Measurements from ENCODE around the gene OSBP2.
A peak's percentile ranks its signal among the peaks of the same experiment; 100 is the strongest.

OSBP2 gene

DNA sequence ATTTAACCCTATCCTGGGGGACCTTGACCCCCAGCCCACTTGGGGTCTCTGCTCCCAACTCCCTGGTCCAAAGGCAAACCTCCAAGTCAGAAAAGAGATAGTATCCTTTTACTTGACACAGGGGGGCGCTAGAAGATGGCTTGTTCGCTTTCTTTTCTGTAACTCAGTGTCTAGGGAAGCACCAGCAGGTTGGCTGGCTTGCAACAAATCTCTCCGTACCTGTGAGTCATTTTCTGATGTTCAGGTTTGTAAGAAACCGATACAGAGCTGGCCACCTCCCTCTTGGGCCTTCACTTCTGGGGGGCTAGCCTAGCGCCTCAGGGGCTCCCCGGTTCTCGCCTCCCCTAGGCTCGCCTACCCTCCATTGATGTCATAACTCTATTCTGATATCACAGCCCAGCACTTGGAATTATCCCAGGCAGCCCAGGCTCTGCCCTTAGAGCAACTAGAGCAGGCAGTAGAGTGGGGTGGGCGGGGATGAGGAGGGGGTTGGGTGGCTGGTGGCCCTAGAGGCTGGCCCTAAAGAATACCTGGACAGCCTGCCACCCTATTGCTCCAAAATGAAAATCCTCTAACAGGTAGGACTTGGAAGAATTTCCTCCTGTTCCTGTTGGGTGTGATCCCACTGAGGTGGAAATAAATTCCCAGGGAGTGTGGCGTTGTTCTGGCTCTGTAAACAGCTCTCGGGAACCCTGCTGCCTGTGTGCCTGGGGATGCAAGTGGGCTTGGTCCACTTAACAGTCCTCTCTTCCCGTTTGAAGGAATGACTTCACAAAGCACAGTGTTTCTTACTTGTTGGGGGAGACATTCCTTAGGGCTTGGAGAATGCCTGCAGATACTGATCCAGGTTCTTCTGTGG lies 69.4 kb downstream of the OSBP2 start:
- Histone ChIP-seq H3K27me3 (ENCODE audit: insufficient read depth, low read length, poor library complexity, severe bottlenecking) (no peaks in the 10 kb centered on the region), H3K9ac (ENCODE audit: low read depth, low read length, poor library complexity, severe bottlenecking) (no peak overlapping the region), H4K20me1 (ENCODE audit: insufficient read depth, low read length, poor library complexity, severe bottlenecking) (no peaks in the 10 kb centered on the region), H3F3A (ENCODE audit: low read depth) (no peaks in the 10 kb centered on the region), H3K36me3 (ENCODE audit: insufficient read depth, low read length) (no peaks in the 10 kb centered on the region), H3K79me2 (ENCODE audit: insufficient read depth, low read length) (no peaks in the 10 kb centered on the region), H3K4me1 (ENCODE audit: insufficient read depth, low read length, poor library complexity, severe bottlenecking) (no peaks in the 10 kb centered on the region), H3K9me3 (ENCODE audit: insufficient read depth, low read depth, low read length) (no peaks in the 10 kb centered on the region), H2AFZ (ENCODE audit: low read length) (no peak overlapping the region), H3K4me3 (ENCODE audit: low read length, poor library complexity, severe bottlenecking) (no peak overlapping the region), H3K4me2 (ENCODE audit: low read depth, low read length, poor library complexity, severe bottlenecking) (no peak overlapping the region), H3K9me2 (replicated peaks; ENCODE audit: low read depth, low read length) (no peaks in the 10 kb centered on the region)
- TF ChIP-seq EZH2phosphoT487 (IDR thresholded peaks at IDR 0.05; ENCODE audit: borderline replicate concordance): no peak
- TF ChIP-seq, protein P1, sequence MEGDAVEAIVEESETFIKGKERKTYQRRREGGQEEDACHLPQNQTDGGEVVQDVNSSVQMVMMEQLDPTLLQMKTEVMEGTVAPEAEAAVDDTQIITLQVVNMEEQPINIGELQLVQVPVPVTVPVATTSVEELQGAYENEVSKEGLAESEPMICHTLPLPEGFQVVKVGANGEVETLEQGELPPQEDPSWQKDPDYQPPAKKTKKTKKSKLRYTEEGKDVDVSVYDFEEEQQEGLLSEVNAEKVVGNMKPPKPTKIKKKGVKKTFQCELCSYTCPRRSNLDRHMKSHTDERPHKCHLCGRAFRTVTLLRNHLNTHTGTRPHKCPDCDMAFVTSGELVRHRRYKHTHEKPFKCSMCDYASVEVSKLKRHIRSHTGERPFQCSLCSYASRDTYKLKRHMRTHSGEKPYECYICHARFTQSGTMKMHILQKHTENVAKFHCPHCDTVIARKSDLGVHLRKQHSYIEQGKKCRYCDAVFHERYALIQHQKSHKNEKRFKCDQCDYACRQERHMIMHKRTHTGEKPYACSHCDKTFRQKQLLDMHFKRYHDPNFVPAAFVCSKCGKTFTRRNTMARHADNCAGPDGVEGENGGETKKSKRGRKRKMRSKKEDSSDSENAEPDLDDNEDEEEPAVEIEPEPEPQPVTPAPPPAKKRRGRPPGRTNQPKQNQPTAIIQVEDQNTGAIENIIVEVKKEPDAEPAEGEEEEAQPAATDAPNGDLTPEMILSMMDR (conservative IDR thresholded peaks at IDR 0.05; ENCODE audit: low read length): peak; percentile 82

GRCh38 chr22:30767661-30768060 lies 73.0 kb downstream of the OSBP2 start:
- Histone ChIP-seq H3K4me1 (ENCODE audit: insufficient read depth, low read length, poor library complexity, severe bottlenecking) (no peaks in the 10 kb centered on the region), H3K27me3 (ENCODE audit: insufficient read depth, low read length, poor library complexity, severe bottlenecking) (no peaks in the 10 kb centered on the region), H3K9me3 (ENCODE audit: insufficient read depth, low read depth, low read length) (no peaks in the 10 kb centered on the region), H3K4me3 (ENCODE audit: low read length, poor library complexity, severe bottlenecking) (no peak overlapping the region), H2AFZ (ENCODE audit: low read length) (no peak overlapping the region), H3K36me3 (ENCODE audit: insufficient read depth, low read length) (no peaks in the 10 kb centered on the region), H3K9me2 (replicated peaks; ENCODE audit: low read depth, low read length) (no peaks in the 10 kb centered on the region), H3K79me2 (ENCODE audit: insufficient read depth, low read length) (no peaks in the 10 kb centered on the region), H4K20me1 (ENCODE audit: insufficient read depth, low read length, poor library complexity, severe bottlenecking) (no peaks in the 10 kb centered on the region), H3F3A (ENCODE audit: low read depth) (no peaks in the 10 kb centered on the region), H3K4me2 (ENCODE audit: low read depth, low read length, poor library complexity, severe bottlenecking) (no peak overlapping the region), H3K9ac (ENCODE audit: low read depth, low read length, poor library complexity, severe bottlenecking) (no peak overlapping the region)
- TF ChIP-seq, protein P1 (conservative IDR thresholded peaks at IDR 0.05; ENCODE audit: low read length): no peak
- TF ChIP-seq EZH2phosphoT487 (IDR thresholded peaks at IDR 0.05; ENCODE audit: borderline replicate concordance): no peak

DNA sequence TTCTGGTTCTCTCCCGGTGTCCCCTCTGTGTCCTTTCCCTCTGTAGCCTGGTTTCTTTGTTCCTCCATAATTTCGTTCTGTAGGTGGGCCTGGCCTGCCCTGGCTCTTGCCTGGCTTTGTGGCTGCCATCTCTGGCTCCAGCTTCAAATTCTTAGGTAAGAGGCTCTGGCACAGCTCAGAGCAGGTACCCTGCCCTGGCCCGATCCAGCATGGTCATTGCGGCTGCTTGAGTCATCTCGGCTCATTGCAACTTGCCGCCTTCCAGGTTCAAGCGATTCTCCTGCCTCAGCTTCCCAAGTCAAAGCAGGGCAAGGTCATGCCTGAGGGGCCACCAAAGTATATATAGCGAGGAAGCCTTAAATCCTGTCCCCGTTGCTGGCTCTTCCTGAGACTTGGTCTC lies 76.0 kb downstream of the OSBP2 start:
- Histone ChIP-seq H3K4me2 (ENCODE audit: low read depth, low read length, poor library complexity, severe bottlenecking) (no peak overlapping the region), H4K20me1 (ENCODE audit: insufficient read depth, low read length, poor library complexity, severe bottlenecking) (no peaks in the 10 kb centered on the region), H3K9ac (ENCODE audit: low read depth, low read length, poor library complexity, severe bottlenecking) (no peak overlapping the region), H2AFZ (ENCODE audit: low read length) (no peak overlapping the region), H3K9me3 (ENCODE audit: insufficient read depth, low read depth, low read length) (no peaks in the 10 kb centered on the region), H3K4me1 (ENCODE audit: insufficient read depth, low read length, poor library complexity, severe bottlenecking) (no peaks in the 10 kb centered on the region), H3K4me3 (ENCODE audit: low read length, poor library complexity, severe bottlenecking) (no peak overlapping the region), H3F3A (ENCODE audit: low read depth) (no peaks in the 10 kb centered on the region), H3K9me2 (replicated peaks; ENCODE audit: low read depth, low read length) (no peaks in the 10 kb centered on the region), H3K36me3 (ENCODE audit: insufficient read depth, low read length) (no peaks in the 10 kb centered on the region), H3K27me3 (ENCODE audit: insufficient read depth, low read length, poor library complexity, severe bottlenecking) (no peaks in the 10 kb centered on the region), H3K79me2 (ENCODE audit: insufficient read depth, low read length) (no peaks in the 10 kb centered on the region)
- TF ChIP-seq, protein P1 (conservative IDR thresholded peaks at IDR 0.05; ENCODE audit: low read length): no peak
- TF ChIP-seq EZH2phosphoT487 (IDR thresholded peaks at IDR 0.05; ENCODE audit: borderline replicate concordance): no peak

Measured in Loucy (cell line).